Tibial nerve (tissue), 4 donors: ENCODE data around the gene STARD13. TPM values are rescaled to one million over a fixed set of nuclear protein-coding genes. Genes with fewer than 3 reads are reported as not detected.

Experiments used
- DNase-seq, 2 donors: peaks; one replicate each; pipeline ENCODE4 v3.0.0-alpha.2; 2019; ENCODE audit warnings: low spot score in 2 of 2
- H3K27ac ChIP-seq, 4 donors: fragments of 200-600 bp; sonication (generic) in 3 of 4; one replicate each; pipeline ENCODE4 v1.5.1; 2017 to 2019; ENCODE audit warnings: mild to moderate bottlenecking in 1 of 4
- H3K27me3 ChIP-seq, 2 donors: fragments of 200-600 bp; sonication (generic) in 1 of 2; one replicate each; pipeline versions ENCODE4 v1.5.1 to v1.6.0; 2017 to 2019
- H3K36me3 ChIP-seq, 3 donors: fragments of 200-600 bp; sonication (generic); one replicate each; pipeline ENCODE4 v1.5.1; 2018 to 2019
- H3K4me1 ChIP-seq, 4 donors: fragments of 200-600 bp; sonication (generic) in 3 of 4; one replicate each; pipeline ENCODE4 v1.5.1; 2017 to 2019
- H3K4me3 ChIP-seq, 4 donors: fragments of 200-600 bp; sonication (generic) in 3 of 4; one replicate each; pipeline ENCODE4 v1.5.1; 2017 to 2019; ENCODE audit warnings: mild to moderate bottlenecking in 1 of 4, moderate library complexity in 1 of 4
- H3K9me3 ChIP-seq, 4 donors: fragments of 200-600 bp; sonication (generic) in 3 of 4; one replicate each; pipeline ENCODE4 v1.5.1; 2017 to 2019
- EP300 ChIP-seq, 2 donors: sonication (generic); formaldehyde crosslinking; IDR thresholded peaks; one replicate each; pipeline ENCODE4 v1.6.1; 2017; ENCODE audit warnings: antibody characterized with exemption in 2 of 2, mild to moderate bottlenecking in 1 of 2
- POLR2A ChIP-seq, 2 donors: fragments of 450-650 bp; IDR thresholded peaks; one replicate each; pipeline ENCODE4 v1.6.1; 2017; ENCODE audit warnings: antibody characterized with exemption in 2 of 2, mild to moderate bottlenecking in 2 of 2, moderate library complexity in 2 of 2
- WGBS, 2 donors: methylation state at CpG; one replicate each; pipeline ENCODE4 v1.1.5; 2018; 5-methylcytosine and 5-hydroxymethylcytosine counted together
- total RNA-seq, 4 donors: library from RNA; depleted of rRNA; stranded (reverse); fragments of >200 nt; gene quantifications; one replicate each; pipeline ENCODE4 v1.1.0, GENCODE V29; 2016
- TF ChIP-seq, protein P1 (sequence below), 5 experiments: fragments of 200-600 bp in 3 of 5; fragments of 450-650 bp in 2 of 5; sonication (generic) in 3 of 5; IDR thresholded peaks; one replicate each; pipeline ENCODE4 v1.5.1; 2016 to 2019; ENCODE audit warnings: antibody characterized with exemption in 5 of 5, mild to moderate bottlenecking in 3 of 5, moderate library complexity in 2 of 5

Gene STARD13
- total RNA-seq, 4 donors from 2014 or later, result 52.7 to 125 (median 80.0) TPM

DNA sequence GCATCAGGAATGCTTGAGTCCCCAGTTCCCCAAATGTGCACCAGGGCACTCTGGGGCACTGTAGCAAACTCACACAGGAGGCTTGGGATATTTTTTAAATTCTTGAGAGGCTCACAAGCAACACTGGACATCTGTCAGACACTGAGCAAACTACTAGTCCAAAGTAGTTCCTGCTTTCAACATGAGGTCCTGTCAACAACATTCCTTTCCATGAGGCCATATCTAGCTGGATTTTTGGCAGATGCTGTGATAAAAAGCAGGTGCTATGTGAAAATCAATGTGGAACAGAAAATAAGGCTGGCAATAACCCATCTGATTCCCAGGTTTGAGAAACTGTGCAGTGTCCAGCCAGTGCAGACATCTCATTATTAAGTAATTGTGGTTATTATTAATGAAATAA, 50.5 kb downstream of the STARD13 start:
- H3K4me3 ChIP-seq, result no peak overlapping the region

DNA sequence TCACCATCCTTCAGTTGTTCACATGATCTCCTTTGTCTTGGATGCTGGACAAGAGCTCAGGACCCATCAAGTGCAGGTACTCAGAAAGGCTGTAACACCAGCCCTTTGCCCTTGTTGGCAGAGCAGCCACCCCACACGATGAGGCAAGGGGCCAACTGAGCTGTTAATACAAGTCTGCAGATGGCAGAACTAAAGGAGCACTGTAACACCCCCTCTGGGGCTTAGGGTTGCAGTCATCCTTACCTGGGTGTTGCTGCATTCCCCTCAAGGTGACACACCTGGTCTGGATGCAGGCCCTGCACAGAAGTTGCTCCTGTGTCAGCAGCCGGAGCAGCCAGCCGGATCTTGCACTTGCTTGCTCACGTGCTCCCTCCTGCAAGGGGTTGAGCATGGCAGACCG, 52.0 kb downstream of the STARD13 start:
- TF ChIP-seq, protein P1, sequence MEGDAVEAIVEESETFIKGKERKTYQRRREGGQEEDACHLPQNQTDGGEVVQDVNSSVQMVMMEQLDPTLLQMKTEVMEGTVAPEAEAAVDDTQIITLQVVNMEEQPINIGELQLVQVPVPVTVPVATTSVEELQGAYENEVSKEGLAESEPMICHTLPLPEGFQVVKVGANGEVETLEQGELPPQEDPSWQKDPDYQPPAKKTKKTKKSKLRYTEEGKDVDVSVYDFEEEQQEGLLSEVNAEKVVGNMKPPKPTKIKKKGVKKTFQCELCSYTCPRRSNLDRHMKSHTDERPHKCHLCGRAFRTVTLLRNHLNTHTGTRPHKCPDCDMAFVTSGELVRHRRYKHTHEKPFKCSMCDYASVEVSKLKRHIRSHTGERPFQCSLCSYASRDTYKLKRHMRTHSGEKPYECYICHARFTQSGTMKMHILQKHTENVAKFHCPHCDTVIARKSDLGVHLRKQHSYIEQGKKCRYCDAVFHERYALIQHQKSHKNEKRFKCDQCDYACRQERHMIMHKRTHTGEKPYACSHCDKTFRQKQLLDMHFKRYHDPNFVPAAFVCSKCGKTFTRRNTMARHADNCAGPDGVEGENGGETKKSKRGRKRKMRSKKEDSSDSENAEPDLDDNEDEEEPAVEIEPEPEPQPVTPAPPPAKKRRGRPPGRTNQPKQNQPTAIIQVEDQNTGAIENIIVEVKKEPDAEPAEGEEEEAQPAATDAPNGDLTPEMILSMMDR (IDR thresholded peaks at IDR 0.05), result no peak
- no peak for TF ChIP-seq EP300 (IDR thresholded peaks at IDR 0.05)
- TF ChIP-seq POLR2A (IDR thresholded peaks at IDR 0.05), result no peak
- no peaks in the 10 kb centered on the region for H3K27me3 ChIP-seq
- peak overlapping the region in 3 of 4 donors; percentile 17 to 88 (median 83) for H3K27ac ChIP-seq
- DNase-seq, result no peak
- peaks cover 0 to 76% (median 53%) of the 10 kb centered on the region in 4 donors for H3K4me1 ChIP-seq
- 90 to 92% methylated on average over 5 of the region's 5 CpGs for WGBS, 2 donors
- H3K36me3 ChIP-seq, result peaks cover 0 to 15% (median 0%) of the 10 kb centered on the region in 3 donors
- no peaks in the 10 kb centered on the region for H3K9me3 ChIP-seq
- H3K4me3 ChIP-seq, result no peak overlapping the region

More for the DNA sequence above, 50.5 kb downstream of the STARD13 start:
- peak overlapping the region; percentile 4 to 88 (median 52) for H3K27ac ChIP-seq
- no peak for TF ChIP-seq POLR2A (IDR thresholded peaks at IDR 0.05)
- TF ChIP-seq, protein P1 (IDR thresholded peaks at IDR 0.05), result no peak
- peak in 1 of 2 donors; percentile 65 for TF ChIP-seq EP300 (IDR thresholded peaks at IDR 0.05)
- peaks cover 0 to 15% (median 0%) of the 10 kb centered on the region in 3 donors for H3K36me3 ChIP-seq
- peaks cover 0 to 64% (median 39%) of the 10 kb centered on the region in 4 donors for H3K4me1 ChIP-seq
- DNase-seq, result peak in 1 of 2 donors; percentile 33
- H3K9me3 ChIP-seq, result peaks cover 0 to 3% (median under 1%) of the 10 kb centered on the region in 4 donors
- H3K27me3 ChIP-seq, result no peaks in the 10 kb centered on the region

DNA sequence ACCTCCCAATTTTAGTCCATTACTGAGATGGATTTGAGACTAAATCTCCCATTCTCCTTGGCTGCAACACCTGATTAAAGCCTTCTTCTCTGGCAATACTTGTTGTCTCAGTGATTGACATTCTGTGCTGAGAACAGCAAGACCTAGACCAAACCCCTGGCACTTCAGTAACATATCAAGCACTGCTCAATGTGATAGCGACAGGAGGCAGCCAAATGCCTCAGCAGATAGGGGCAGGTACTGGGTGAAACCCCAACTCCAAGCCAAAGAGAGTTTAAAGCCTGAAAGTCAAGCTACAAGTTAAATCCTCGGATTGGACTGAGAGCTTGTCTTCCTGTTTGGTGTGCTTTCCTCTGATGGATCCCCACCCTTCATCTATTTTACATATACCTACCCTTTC, 52.7 kb downstream of the STARD13 start:
- Histone ChIP-seq H3K4me3 (no peak overlapping the region), H3K27me3 (no peaks in the 10 kb centered on the region), H3K27ac (peak overlapping the region in 3 of 4 donors; percentile 17 to 88 (median 83)), H3K36me3 (peaks cover 0 to 15% (median 0%) of the 10 kb centered on the region in 3 donors), H3K9me3 (no peaks in the 10 kb centered on the region), H3K4me1 (peaks cover 0 to 83% (median 59%) of the 10 kb centered on the region in 4 donors)
- DNase-seq, result no peak
- TF ChIP-seq POLR2A (IDR thresholded peaks at IDR 0.05) (no peak), EP300 (IDR thresholded peaks at IDR 0.05) (no peak)
- WGBS, 2 donors, result 89 to 100% methylated on average over 2 of the region's 2 CpGs

DNA sequence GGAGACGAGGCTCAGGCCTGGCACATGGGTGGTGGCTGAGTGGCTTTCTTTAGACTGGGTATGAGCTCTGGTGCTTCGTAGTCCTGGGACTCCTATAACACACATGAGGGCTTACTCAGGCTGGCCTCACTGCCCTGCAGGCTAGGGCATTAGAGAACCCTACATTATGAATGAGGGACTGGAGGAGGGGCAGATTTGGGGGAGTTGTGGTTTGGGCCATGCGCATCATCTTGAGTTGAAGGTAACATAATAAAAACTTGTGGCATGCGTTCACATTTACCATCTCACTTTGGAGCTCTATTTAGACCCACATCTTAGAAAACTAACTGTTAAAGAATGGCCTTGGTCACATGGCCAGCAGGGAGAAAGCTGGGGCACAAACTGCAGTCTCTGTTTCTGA, 54.2 kb downstream of the STARD13 start:
- H3K9me3 ChIP-seq, result no peaks in the 10 kb centered on the region
- WGBS, 2 donors, result 88 to 98% methylated on average over 2 to 4 of the region's 4 CpGs
- TF ChIP-seq POLR2A (IDR thresholded peaks at IDR 0.05) (no peak), EP300 (IDR thresholded peaks at IDR 0.05) (no peak)
- TF ChIP-seq, protein P1 (IDR thresholded peaks at IDR 0.05), result no peak
- H3K36me3 ChIP-seq, result peaks cover 0 to 15% (median 0%) of the 10 kb centered on the region in 3 donors
- DNase-seq, result no peak
- no peaks in the 10 kb centered on the region for H3K27me3 ChIP-seq
- H3K4me1 ChIP-seq, result peaks cover 0 to 88% (median 59%) of the 10 kb centered on the region in 4 donors
- H3K4me3 ChIP-seq, result no peak overlapping the region
- peak overlapping the region; percentile 69 to 88 (median 80) for H3K27ac ChIP-seq

DNA sequence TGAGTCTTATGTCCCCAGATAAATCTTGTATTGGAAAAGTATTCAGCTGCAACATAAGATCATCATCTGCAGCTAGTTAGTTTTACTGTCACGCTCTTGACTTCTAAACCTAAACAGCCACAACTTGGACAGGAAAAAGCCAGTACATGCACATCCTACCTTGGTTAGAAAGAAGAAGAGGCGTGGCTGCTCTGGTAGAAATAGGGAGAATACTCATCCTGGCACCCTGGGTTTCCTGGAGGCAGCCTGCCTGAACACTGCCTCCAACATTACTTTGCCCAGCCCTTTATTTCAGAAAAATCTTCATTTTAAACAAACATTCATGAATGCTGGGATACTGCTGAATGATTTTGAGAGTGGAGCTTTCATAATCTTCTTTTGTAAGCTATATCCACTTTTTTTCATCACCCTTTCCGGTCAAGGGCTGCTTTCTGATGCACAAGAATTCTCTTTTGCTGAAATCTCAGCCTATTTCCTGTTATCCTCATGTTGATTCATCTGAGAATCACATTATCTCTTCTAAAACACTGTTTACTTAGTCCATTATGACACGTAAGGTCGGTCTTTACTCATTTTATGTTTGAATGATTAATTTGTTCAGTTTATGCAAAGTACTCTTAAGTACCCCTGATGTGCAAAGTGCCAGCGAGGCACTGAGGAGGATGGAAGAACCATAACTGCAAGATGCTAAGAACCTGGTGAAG, 55.2 kb downstream of the STARD13 start:
- DNase-seq, result no peak

More for the DNA sequence above, 55.2 kb downstream of the STARD13 start:
- H3K9me3 ChIP-seq, result no peaks in the 10 kb centered on the region
- peak overlapping the region; percentile 69 to 88 (median 80) for H3K27ac ChIP-seq
- H3K4me1 ChIP-seq, result peaks cover 0 to 81% (median 50%) of the 10 kb centered on the region in 4 donors
- no peaks in the 10 kb centered on the region for H3K27me3 ChIP-seq
- TF ChIP-seq, protein P1 (IDR thresholded peaks at IDR 0.05), result no peak
- no peak for TF ChIP-seq POLR2A (IDR thresholded peaks at IDR 0.05)
- no peak for TF ChIP-seq EP300 (IDR thresholded peaks at IDR 0.05)
- 48% methylated on average over 6 of the region's 6 CpGs for WGBS, 2 donors
- H3K4me3 ChIP-seq, result no peak overlapping the region
- H3K36me3 ChIP-seq, result peaks cover 0 to 15% (median 0%) of the 10 kb centered on the region in 3 donors
